PFSK-1 (cell line): ENCODE results near the gene FZD2.

Experiments used
- FOXP2 ChIP-seq: optimal IDR thresholded peaks from 2 replicates; pipeline ENCODE3; 2011; ENCODE audit warnings: borderline replicate concordance, control low read depth, inconsistent platforms; ENCODE audit not compliant: insufficient read depth; ENCODE audit errors: extremely low read length, extremely low read depth
- POLR2AphosphoS5 ChIP-seq: IDR thresholded peaks from 2 replicates; pipeline ENCODE4 v1.6.1; 2012; ENCODE audit warnings: low read depth, mild to moderate bottlenecking, control low read depth, low read length, moderate library complexity
- REST ChIP-seq, 2 experiments: IDR thresholded peaks; 2 replicates each; pipeline versions ENCODE4 v1.6.1 to v1.8.0; 2011 to 2012; ENCODE audit warnings: low read depth in 2 of 2, low read length in 2 of 2, control low read depth in 1 of 2, inconsistent platforms in 1 of 2, mild to moderate bottlenecking in 1 of 2, moderate library complexity in 1 of 2; ENCODE audit not compliant: insufficient read depth in 1 of 2
- SIN3A ChIP-seq: IDR thresholded peaks from 2 replicates; pipeline ENCODE4 v1.6.1; 2012; ENCODE audit warnings: mild to moderate bottlenecking, low read length, moderate library complexity, borderline replicate concordance; ENCODE audit not compliant: insufficient read depth
- TAF1 ChIP-seq: IDR thresholded peaks from 2 replicates; pipeline ENCODE4 v1.6.1; 2012; ENCODE audit warnings: low read length, control low read depth, borderline replicate concordance; ENCODE audit not compliant: insufficient read depth

GRCh38 chr17:44522883-44523671 lies 34.2 kb upstream of the FZD2 start:
- TF ChIP-seq REST (IDR thresholded peaks at IDR 0.05; ENCODE audit: insufficient read depth in 1 of 2, low read depth in 2 of 2, low read length in 2 of 2) (no peak), POLR2AphosphoS5 (no peak), SIN3A (no peak), TAF1 (no peak), FOXP2 (no peak)
